Colonic mucosa (tissue), 4 donors: ENCODE data around the gene SCAF4. TPM values are rescaled to one million over a fixed set of nuclear protein-coding genes. Genes with fewer than 3 reads are reported as not detected.

Source experiments
- DNase-seq: peaks from one replicate; pipeline ENCODE4 v3.0.0-alpha.2; 2020
- H3K27ac ChIP-seq: fragments of 200-600 bp; one replicate; pipeline ENCODE4 v1.8.0; 2021
- H3K27me3 ChIP-seq: fragments of 200-600 bp; one replicate; pipeline ENCODE4 v1.8.0; 2021
- H3K36me3 ChIP-seq: fragments of 200-600 bp; one replicate; pipeline ENCODE4 v1.8.0; 2021
- H3K4me1 ChIP-seq: fragments of 200-600 bp; one replicate; pipeline ENCODE4 v1.8.0; 2021; ENCODE audit warnings: mild to moderate bottlenecking
- H3K4me3 ChIP-seq: fragments of 200-600 bp; one replicate; pipeline ENCODE4 v1.8.0; 2021
- H3K9ac ChIP-seq, 2 donors: one replicate each; pipeline ENCODE4 v1.7.0; 2013; ENCODE audit warnings: control low read depth in 2 of 2, low read depth in 2 of 2, low read length in 2 of 2
- H3K9me3 ChIP-seq: fragments of 200-600 bp; one replicate; pipeline ENCODE4 v1.8.0; 2021
- intact Hi-C: fragments of 100-400 bp; cut with DNase I; formaldehyde crosslinking; loops from one replicate; pipeline ENCODE4 v1.14.1; 2022
- total RNA-seq, 2 donors: library from RNA; stranded (reverse); fragmentation: NEBNext Ultra II Directional in 1 of 2; extraction: Animal tissue kit (Norgen Biotek cat#: 25700) in 1 of 2; gene quantifications; one replicate each; pipeline ENCODE4 v1.2.1, GENCODE V29; 2021
- TF ChIP-seq, protein P1 (sequence below): fragments of 200-600 bp; IDR thresholded peaks from one replicate; pipeline ENCODE4 v1.8.0; 2022; ENCODE audit warnings: antibody characterized with exemption, mild to moderate bottlenecking
- donor health status: healthy.
- donor health status: DM: no; HTN: no; CAD: no.
- donor health status: DM: no; HTN: no; CAD: no.

SCAF4 gene
- total RNA-seq, 2 donors from 2014 or later = 35.1 to 35.9 TPM

- TF ChIP-seq, protein P1, sequence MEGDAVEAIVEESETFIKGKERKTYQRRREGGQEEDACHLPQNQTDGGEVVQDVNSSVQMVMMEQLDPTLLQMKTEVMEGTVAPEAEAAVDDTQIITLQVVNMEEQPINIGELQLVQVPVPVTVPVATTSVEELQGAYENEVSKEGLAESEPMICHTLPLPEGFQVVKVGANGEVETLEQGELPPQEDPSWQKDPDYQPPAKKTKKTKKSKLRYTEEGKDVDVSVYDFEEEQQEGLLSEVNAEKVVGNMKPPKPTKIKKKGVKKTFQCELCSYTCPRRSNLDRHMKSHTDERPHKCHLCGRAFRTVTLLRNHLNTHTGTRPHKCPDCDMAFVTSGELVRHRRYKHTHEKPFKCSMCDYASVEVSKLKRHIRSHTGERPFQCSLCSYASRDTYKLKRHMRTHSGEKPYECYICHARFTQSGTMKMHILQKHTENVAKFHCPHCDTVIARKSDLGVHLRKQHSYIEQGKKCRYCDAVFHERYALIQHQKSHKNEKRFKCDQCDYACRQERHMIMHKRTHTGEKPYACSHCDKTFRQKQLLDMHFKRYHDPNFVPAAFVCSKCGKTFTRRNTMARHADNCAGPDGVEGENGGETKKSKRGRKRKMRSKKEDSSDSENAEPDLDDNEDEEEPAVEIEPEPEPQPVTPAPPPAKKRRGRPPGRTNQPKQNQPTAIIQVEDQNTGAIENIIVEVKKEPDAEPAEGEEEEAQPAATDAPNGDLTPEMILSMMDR = no peak
- no peaks in the 10 kb centered on the region for H3K27me3 ChIP-seq
- H3K36me3 ChIP-seq = no peaks in the 10 kb centered on the region
These were observed 29.0 kb upstream of the SCAF4 start for GRCh38 chr21:31760931-31761330.

DNA sequence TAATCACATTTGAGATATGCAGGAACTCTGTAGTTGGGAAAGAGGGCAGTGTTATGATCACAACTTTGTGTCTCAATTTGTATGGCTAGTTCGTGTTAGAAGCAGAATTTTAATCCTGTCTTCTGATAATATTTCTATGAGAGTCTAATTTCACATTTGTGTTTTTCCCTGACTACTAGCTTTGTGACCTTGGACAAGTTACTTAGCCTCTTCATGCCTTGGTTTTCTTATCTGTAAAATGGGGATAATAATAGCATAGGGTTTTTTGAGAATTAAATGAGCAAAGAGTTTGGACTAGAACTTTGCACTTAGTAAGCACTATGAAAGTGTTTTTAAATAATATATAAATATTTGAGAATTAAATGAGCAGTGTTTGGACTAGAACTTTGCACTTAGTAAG lies 24.9 kb upstream of the SCAF4 start:
- no peaks in the 10 kb centered on the region for H3K36me3 ChIP-seq
- TF ChIP-seq, protein P1 = no peak
- no peaks in the 10 kb centered on the region for H3K4me1 ChIP-seq
- no peak overlapping the region for H3K4me3 ChIP-seq
- no peaks in the 10 kb centered on the region for H3K27me3 ChIP-seq
- no peaks in the 10 kb centered on the region for H3K9me3 ChIP-seq
- intact Hi-C loops = no loop called here
- no peak for DNase-seq
- H3K27ac ChIP-seq = no peak overlapping the region
- no peak overlapping the region for H3K9ac ChIP-seq

More at GRCh38 chr21:31760931-31761330, 29.0 kb upstream of the SCAF4 start:
- DNase-seq = no peak
- Histone ChIP-seq H3K9me3 (no peaks in the 10 kb centered on the region), H3K9ac (no peak overlapping the region), H3K4me1 (no peaks in the 10 kb centered on the region), H3K4me3 (no peak overlapping the region), H3K27ac (no peak overlapping the region)
- intact Hi-C loops = no loop called here

DNA sequence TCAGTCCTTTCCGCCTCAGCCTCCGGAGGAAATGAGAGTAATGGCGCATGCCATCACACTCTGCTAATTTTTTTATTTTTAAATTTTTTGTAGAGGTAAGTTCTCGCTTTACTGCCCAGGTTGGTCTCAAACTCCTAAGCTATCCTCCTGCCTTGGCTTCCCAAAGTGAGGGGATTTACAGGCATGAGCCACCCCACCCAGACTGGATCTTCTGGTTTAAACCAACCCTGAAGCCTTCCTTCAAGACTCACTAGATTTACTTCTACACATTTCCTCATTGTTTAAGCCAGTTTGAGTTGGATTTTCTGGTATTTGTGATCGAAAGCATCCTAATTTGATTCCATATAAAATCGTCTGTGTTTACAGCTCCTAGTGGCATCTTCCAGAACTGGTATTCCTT lies 23.1 kb upstream of the SCAF4 start:
- no peak for DNase-seq
- Histone ChIP-seq H3K27ac (no peak overlapping the region), H3K27me3 (no peaks in the 10 kb centered on the region), H3K36me3 (no peaks in the 10 kb centered on the region), H3K4me3 (no peak overlapping the region), H3K9me3 (no peaks in the 10 kb centered on the region), H3K9ac (no peak overlapping the region), H3K4me1 (no peaks in the 10 kb centered on the region)
- TF ChIP-seq, protein P1 = no peak
- intact Hi-C loops = no loop called here

DNA sequence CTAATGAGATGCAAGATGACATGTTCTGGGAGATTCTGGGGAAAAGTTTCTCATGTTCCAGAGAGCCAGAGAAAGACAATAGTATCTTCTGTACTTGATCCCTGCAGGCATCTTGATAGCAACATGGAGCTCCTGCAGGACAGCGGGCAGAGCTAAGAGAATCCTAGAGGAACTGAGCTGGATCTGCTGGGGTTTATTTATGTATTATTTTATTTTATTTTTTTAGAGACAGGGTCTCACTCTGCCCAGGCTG lies 22.7 kb upstream of the SCAF4 start:
- Histone ChIP-seq H3K9me3 (no peaks in the 10 kb centered on the region), H3K4me3 (no peak overlapping the region), H3K4me1 (no peaks in the 10 kb centered on the region), H3K9ac (no peak overlapping the region), H3K27me3 (no peaks in the 10 kb centered on the region), H3K27ac (no peak overlapping the region), H3K36me3 (no peaks in the 10 kb centered on the region)
- no peak for DNase-seq
- TF ChIP-seq, protein P1 = no peak
- intact Hi-C loops = no loop called here

DNA sequence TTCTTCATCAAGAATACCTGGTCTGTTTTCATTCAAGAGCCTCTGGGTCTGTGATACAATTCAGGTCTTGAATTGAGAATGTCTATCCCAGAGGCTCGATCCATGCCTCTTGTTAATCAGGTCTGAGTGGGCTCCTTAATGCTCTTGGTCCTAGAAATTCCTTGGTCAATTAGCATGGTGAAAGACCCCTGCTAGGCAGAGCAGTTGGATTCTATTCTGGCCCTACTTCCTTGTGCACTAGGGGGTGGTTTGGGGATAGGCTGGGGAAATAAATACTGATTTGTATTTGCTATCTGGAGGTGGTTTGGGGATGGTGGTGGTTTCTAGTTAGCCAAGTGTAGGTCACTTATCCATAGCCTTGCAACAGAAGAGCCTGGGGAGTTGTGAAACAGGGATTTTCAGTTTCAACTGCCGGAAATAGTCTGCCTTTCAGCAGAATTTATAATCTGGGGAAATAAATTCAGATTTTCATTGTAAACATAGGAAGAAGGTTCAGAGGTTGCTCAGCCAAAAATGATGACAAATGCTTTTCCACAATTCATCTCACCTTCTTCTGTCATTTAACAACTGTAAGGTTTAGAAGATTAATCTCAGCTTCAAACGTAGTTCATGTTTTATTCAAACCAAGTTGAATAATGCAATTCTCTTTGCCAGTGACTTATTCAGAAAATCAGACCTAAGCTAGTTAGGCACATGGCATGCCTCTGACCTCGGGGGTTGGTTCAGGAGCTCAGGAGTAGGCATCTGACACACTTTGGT lies 22.2 kb upstream of the SCAF4 start:
- Histone ChIP-seq H3K4me3 (no peak overlapping the region), H3K27me3 (no peaks in the 10 kb centered on the region), H3K9me3 (no peaks in the 10 kb centered on the region), H3K4me1 (no peaks in the 10 kb centered on the region), H3K27ac (no peak overlapping the region), H3K9ac (no peak overlapping the region), H3K36me3 (no peaks in the 10 kb centered on the region)
- no peak for DNase-seq
- intact Hi-C loops = no loop called here
- TF ChIP-seq, protein P1 = no peak
